ENCODE measurements around the gene RREB1.
A peak's percentile ranks its signal among the peaks of the same experiment; 100 is the strongest.

Gene RREB1

DNA sequence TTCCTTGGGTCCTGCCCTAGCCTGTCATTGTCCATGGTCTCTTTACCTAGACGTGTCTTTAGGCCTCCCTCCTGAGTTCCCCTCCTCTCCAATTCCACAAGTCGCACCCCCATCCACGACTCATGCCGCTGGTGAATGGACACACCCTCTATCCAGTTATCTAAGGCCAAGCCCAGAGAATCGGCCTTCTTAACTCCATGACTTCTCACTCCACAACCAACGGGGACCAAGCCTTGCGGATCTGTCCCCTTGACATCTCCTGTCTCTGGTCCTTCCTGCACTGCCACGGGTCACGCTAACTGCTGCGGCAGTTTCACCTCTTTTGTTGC is 7.0 kb upstream of the RREB1 start:
- no peak for DNase-seq

- no peak for DNase-seq
These were observed 6.5 kb upstream of the RREB1 start for GRCh38 chr6:7101290-7101689.

- no peak for DNase-seq
These were observed 3.0 kb upstream of the RREB1 start for GRCh38 chr6:7104752-7105151.

DNA sequence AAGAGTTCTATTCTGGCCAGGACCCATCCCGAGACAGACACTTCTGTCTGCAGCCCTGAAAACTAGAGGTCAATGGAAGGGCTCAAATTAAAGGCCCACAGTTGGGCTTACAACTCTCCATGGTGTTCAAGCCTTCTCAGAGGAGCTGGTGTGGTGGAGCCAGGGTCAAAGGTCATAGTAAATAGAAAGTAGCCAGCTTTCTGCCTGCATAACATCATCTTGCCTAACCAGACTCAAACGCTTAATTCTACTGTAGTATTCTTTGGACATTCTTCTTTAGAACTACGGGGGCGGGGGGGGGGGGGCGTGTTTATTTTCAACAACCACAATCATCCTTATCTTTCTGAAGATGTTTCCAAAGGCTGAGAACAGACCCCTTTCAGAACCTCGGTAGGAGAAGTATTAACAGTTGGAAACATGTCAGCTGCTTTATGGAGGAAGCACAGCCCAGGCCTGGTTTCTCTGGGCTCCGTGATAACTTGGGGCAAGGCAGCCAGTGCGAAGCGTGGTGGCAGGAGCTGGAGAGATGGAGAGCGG is 1.5 kb upstream of the RREB1 start:
- DNase-seq = no peak

DNA sequence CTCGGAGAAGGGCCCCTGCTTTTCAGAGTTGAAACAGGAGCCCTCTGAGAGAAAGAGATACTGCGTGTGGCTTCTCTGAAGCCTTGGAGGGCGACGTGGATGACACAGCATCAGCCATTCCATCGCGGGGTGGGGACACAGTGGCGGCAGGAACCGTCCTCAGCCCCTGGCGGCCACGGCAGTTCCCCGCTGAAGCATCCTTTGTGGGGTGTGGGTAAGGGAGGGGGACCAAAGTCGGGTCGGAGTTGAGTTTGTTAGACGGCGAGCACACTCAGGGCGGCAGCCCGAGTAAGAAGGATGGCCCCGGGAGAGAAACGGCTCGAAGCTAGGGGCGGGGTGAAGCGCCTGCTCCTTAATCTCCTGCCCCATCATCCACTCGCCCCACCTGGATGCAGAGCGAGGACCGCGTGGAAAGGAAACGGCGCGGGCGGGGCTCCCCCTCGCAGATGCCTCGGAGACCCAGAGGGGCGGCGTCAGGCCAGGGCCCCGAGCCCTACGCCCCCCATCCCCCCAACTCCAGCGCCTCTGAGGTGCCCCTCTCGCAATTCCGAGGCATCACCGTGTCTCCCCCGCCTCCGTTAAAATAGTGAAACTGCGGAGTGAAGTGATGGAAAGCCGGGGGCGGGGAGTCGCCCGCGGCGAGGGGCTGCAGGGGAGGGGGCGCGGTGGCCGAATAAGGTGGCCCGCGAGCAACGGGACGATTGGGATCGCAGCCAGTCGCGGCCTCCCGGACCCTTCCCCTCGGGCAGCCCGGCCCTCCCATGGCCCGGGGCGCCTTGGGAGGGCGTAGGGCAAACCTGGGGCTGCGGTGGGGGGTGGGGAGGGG is 796 bp upstream of the RREB1 start:
- DNase-seq = peak; percentile 42 to 56 (median 55)

- peak; percentile 16 to 42 (median 26) for DNase-seq
These were observed 619 bp downstream of the RREB1 start for GRCh38 chr6:7108196-7108963.

DNA sequence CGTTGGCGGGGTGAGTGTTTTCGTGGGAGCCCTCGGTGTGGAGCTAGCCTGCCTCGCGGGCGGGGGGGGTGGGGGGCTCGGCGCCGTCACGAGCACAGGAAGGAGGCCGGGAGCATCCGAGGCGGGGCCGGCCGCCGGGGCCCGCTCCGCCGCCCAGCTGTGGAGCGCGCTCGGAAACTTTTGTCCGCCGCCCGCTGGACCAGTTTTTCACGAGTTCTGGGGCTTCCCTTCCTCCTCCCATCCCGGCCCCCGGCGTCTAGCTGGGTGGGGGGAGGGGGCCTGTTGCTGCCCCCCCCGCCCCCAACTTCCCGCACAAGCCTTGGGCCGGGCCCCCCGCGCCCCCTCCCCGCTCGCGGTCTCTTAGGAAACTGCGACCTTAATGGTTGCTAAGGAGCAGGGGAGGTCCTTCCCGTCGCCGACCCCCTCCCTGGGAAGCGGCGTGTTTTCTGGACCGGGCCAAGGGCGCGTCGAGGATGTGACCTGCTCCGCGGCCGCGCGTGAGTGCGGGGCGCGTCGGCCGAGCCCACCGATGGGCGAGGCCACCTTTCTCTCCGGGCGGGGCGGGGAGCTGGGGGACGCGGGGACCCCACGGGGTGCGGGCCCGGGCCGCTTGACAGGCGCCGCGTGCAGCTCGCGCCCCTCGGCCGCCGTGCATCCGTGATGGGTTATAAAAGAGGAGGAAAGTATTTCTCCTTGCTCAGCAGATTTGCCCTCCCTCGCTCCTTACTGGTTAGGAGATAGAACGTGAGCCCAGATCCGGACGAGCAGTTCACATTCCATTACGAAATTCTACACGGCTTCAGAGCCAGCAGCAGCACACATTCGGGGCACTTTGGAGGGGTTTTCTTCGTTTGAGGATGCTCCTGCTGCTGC is 1.4 kb downstream of the RREB1 start:
- peak; percentile 16 to 48 (median 35) for DNase-seq

DNA sequence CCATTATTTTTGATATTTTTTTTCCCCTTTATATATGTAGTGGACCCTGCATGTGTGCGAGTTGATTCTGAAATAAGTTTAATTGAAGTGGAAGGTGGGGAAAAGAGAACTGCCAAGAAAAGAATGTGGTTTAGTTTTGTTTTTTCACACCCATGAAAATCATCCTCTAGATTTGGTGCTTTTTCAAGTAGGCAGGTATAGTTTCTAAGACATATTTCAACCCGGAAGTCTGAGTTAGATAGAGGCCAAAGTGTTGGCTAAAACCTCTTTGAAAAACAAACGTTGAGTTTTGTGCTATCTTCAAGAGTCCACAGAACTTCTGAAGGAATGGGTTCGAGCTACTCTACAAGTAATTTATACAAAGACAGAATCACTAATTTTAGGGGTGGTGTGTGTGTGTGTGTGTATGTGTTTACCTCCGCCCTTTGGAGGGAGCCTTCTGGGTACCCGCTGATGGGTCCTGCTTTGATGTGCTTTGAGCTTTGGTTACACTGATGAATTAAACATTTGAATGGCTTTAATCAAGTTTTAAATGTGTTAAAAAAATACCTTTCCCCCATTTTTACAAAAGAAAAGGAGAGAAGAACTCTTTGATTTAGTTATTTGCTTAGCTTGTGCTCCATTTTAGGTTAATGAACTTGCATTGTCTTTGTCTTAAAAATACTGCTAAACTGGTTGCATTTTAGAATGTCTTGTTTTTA is 2.5 kb downstream of the RREB1 start:
- no peak for DNase-seq

DNA sequence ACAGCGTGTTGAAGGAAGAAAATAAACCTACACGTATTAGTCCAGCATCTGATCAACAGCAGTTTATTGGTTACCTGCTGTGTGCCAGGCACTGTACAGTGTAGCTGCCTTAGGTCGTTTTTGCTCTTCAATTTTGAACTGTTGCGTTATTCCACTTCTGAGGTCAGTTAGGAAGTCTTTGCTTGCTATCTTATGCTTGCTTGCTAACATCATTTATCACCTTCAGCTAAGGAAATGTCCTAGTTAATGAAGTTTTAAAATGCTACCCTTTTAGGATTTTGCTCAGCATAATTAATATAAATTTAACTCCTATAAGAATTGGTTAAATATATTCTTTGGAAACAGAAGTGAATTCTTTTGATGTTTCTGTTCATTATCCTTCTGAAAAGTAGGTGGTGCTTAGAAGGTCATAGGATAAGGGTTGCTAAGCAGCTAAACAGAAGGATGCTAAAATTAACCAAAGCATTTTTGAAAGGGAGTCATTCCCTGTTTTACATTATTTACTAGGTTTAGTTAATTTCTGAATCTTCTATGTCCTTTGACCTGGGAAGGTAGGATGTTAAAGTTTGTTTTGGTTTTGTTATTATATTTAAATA is 3.4 kb downstream of the RREB1 start:
- no peak for DNase-seq

DNA sequence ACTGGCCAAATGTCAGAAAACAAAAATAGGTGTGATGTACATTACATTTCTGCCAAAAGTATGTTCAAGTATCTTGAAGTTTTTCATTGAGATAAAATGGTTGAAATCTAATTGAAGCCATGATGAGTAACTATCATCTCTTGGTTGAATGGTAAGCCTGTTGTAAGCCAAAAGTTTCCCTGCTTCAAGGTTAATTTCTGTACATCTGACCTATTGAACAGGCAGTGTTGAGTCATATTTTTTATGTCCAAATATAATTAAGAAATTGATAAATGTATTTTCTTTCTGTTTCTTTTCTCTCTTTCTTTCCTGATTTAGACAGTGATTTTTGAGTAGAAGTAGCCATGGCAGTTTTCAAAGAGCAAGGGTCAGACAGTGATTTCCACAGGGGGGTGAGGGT is 4.4 kb downstream of the RREB1 start:
- no peak for DNase-seq

DNA sequence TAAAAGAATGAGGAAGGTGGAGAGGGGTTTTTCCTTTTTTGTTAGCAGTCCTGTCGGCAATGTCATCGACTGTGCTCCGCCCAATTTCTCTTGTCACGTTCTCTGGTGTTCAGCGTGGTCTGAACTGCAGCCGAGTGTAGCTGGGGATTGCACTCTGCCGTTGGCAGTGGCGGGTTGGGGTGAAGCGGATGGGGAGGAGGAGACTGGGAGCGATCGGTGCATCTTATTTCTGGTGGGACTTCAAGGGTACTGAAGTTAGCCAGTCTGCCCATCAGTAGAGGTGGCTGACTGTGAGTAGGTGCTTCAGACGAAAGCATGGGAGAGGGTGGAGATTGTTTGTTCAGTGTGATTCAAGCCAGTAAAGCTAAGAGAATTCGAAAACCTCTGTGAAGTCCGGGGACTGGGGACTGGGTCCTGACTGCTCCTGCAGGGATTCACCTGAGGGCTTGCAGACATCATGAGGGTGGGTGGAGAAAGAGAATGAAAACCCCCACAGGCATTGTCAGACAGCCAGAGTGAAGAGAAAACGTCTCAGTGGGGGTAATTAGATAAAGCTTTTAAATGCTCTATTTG is 5.1 kb downstream of the RREB1 start:
- peak in 3 of 5 donors; percentile 27 to 45 (median 38) for DNase-seq

DNA sequence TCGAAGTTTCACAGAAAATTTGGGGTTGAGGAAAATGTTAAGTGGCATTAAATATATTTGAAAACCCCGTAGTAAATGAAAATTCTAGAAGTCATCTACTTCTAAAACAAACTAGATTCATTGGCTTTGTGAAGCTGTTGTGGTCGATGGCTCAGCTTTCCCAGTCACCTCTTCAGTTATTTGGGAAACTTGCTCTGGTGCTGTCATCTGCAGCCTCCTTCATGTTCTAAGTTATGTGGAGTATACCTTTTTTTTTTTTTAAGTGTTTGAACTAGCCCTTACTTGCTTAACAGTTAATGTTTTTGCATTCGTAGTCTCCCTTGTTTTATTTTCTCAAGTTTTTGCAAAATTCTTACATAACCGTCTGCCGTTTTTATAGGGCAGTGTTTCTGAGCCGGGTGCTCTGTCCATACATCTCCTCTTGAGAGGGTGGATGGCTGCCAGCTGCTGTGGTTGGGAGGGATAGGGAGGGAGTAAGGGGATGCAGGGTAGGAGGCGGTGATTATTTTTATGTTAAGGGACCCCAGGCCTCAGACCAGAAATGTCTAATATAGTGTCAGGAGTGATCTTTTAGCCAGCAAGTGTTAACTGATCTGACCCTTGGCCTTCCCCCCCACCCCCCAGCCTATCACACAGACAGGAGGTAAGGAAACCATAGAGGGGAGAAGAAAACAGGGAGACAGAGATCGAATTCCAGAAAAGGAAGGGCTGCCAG is 7.1 kb downstream of the RREB1 start:
- DNase-seq = no peak

DNA sequence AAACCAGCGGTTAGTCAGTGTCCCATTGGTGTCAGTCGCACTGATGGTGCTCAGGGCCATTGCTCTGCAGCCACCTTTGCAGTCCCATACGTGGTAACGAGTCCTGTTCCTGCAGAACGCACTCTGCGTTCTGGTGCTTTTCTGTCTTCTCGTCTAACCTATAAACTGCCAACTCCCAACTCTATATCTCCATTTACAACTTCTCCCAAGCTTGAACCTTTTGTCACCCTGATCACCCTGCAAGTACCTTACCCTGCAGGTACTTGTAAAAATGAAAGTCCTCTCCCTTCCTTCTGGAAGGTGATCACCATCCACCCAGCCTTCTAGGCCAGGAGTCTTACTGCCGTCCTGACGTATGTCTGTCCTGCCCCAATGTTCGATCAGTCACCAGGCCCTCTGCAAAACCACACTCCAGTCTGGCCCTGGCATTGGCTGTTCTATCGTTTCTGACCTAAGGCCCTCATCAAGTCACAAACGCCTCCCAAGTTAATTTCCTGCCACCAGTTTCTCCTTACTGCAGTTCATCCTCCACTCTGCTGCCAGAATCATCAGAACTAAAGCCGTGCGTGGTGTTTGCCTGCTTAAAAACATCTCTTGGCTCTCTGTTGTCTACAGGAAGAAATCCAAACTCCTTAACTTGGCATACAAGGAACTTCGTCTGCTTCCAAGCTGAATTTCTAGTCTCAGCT is 7.9 kb downstream of the RREB1 start:
- no peak for DNase-seq

DNA sequence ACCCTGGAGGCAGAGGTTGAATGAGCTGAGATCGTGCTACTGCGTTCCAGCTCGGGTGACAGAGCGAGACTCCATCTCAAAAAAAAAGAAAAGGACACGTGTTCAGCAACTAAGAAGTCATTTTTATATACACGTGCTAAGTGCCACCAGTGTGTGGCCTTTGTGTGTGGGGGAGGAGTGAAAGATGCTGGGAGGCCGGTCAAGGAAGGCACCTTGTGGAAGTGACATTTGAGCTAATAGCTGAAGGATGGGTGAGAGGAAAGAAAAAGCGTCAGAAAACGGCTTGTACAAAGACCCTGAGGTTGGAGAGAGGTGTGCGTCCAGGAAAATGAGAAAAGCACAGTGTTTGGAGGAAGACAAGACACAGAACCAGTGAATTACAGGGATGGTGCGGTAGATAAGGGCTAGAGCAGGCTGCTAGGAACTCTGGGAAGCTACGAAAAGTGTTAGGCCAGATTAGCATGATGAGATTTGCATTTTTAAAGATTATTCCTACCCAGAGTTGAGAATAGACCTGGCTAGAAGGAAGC is 11.6 kb downstream of the RREB1 start:
- DNase-seq = no peak

GRCh38 chr6:7121700-7122241 is 14.0 kb downstream of the RREB1 start:
- no peak for DNase-seq

DNA sequence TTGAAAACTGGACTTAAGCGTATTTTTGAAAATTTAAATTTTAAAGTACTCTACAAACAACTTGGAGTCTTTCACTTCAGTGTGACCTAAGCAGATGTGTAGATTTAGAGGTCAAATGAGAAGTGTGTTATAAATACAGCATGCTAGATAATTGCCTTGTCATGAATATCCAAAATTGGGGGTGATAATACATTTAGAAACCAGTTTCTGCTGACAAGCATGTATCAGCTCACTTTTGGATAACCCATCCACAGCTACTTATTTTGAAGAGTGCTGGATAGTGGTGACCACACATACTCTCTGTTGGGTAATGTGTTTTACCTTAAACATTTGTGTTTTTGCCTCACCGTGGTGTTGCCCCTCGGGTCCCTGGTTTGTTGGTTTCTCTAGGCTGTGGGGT is 14.9 kb downstream of the RREB1 start:
- DNase-seq = no peak

DNA sequence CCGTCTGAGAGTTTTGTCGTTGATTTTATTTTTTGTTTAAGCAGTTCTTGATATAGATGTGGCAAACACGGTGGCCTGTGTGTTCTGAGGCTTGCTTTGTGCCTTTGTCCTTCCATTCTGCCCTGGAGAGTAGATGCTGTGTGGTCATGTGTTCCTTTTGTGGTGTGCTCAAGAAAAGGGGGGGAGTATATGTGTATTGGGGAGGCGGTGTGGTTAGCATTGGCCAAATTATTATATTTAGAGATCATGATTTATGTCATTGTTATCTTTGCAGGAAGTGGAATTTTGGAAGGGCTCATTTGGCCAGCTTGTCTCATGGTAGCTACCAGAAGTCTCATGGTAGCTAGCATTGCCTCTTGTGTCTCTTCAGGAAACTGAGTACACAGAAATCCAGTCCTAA is 16.4 kb downstream of the RREB1 start:
- DNase-seq = no peak

- no peak for DNase-seq
These were observed 16.9 kb downstream of the RREB1 start for GRCh38 chr6:7124636-7125035.

DNA sequence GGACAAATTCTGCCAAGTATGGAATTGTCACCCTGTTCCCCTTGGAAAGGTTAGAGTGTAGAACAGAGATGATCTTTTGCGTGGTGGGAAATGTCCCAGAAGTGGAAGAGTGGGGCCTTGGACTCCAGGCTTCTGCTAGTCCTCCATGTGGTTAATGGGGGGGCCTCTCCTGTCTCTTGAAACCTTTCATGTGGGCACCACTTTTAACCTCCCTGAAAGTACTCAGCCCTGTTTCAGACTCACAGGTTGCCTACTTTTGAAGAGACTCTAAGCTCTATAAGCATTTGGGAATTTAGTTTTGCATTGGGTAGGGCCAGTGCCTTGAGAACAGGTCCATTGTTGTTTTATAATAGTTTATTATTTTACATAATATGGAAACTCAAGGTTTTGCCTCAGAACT is 17.5 kb downstream of the RREB1 start:
- DNase-seq = no peak

DNA sequence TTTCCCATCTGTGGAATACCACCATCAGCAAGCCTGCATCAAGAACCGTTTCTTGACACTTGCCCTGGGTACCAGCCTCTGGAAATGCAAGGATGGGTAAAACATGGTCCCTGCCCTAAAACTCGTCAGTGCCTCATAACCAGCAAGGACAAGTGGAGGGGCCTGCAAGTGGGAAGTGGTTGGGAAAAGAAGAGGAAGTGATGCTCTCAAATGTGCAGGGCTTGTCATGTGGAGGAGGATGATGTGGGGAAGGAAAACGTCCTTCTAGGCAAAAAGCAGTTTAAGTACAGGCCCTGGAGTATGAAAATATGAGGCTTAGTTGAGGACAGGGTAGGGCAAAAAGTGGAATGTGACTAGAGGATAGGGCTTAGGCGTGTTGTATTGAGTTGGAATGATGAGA is 19.0 kb downstream of the RREB1 start:
- no peak for DNase-seq
